HG03442 (cell line): ENCODE data around the gene DCDC2.
"Not testable (repeated sequence)": the region's sequence is repeated elsewhere in the genome, so short reads cannot be mapped to it uniquely, and the experiment has no call there.

Experiments used
- ATAC-seq: cut with Tn5 transposase; IDR thresholded peaks from one replicate; pipeline ENCODE4 v1.9.1; 2021; ENCODE audit warnings: mild to moderate bottlenecking, moderate library complexity; ENCODE audit not compliant: unreplicated experiment

Gene DCDC2

DNA sequence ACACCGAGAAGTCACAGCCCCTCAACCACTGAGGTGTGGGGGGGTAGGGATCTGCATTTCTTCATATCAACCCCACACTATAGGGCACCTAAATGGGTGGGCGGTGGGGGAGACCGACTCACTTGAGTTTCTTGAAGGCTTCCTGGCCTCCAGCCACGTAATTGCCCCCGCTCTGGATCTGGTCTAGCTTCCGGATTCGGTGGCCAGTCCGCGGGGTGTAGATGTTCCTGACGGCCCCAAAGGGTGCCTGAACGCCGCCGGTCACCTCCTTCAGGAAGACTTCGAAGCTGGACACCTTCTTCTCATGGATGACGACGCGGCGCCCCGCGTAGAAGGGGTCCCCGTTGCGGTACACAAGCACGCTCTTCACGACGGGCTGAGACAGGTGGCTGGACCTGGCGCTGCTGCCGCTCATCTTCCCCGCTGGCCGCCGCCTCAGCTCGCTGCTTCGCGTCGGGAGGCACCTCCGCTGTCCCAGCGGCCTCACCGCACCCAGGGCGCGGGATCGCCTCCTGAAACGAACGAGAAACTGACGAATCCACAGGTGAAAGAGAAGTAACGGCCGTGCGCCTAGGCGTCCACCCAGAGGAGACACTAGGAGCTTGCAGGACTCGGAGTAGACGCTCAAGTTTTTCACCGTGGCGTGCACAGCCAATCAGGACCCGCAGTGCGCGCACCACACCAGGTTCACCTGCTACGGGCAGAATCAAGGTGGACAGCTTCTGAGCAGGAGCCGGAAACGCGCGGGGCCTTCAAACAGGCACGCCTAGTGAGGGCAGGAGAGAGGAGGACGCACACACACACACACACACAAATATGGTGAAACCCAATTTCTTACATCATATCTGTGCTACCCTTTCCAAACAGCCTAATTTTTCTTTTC lies at the start of gene DCDC2:
Gene DCDC2 (minus strand): TSS at position 724 of the 883 bp plus-strand sequence. CDS start 309 bp downstream, at position 415.
- ATAC-seq: no peak

DNA sequence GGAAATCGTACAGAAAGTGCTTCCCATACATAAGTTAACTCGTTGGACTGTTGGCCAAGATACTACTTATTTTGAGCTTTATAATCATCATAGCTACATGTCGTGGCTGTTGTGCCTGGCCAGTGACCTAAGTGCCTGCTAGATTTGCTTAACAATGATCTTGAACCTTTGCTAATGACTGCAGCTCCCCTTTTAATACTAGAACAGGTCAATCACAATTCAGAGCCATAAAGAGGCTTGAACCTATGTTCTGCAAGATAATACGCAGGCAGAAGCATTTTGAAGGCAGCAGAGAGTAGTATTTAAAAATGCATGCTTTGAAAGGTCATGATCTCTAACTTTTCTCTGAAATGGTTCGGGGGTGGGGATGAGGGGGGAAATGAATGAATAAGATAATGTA lies 47.4 kb upstream of the DCDC2 start:
- ATAC-seq: no peak

DNA sequence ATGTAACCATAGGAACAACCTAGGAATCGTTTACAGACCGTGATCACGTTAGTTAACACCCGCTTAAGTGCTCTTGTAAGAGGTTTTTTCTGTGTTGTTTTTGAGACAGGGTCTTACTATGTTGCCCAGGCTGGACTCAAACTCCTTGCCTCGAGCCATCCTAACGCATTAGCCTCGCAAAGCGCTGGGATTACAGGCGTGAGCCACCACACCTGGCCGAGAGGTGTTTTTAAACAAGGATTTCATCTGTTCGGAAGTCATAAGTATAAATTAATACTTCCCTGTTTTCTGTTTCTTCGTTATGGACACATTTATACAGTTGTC lies 45.6 kb upstream of the DCDC2 start:
- no peak for ATAC-seq

DNA sequence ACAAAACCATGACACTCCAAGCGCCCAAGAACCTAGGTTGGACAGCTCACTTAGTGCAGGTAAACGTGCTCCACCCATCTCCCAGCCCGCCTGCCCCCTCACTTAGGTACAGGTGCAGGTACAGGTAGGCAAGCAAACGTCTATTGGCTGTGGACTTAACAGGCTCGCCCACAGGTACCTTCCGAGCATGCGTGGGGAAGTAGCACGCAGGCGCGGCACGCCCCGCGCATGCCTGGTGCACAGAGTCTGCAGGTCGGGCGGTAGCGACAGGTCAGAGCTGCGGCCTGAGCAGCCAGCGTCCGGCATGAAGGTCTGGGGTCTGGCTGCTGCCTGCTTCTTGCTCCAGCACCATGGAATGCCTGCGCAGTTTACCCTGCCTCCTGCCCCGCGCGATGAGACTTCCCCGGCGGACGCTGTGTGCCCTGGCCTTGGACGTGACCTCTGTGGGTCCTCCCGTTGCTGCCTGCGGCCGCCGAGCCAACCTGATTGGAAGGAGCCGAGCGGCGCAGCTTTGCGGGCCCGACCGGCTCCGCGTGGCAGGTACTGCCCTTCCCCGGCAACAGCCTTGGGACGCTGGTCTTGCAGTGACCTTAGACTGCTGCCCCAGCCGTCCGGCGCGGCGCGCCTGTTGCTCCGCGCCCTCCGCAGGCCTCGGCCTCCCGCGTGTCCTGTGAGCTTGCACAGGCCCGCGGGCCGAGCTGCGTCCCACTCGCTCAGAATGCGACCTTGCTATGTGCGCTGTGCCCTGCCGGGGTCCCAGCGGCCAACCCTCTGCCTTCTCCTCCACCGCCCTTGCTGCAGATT lies 45.0 kb upstream of the DCDC2 start, which contains the start of gene MRS2:
Gene MRS2 (plus strand): TSS at position 240 of the 804 bp plus-strand sequence. CDS start 111 bp downstream, at position 351.
- ATAC-seq: peak; percentile 96

DNA sequence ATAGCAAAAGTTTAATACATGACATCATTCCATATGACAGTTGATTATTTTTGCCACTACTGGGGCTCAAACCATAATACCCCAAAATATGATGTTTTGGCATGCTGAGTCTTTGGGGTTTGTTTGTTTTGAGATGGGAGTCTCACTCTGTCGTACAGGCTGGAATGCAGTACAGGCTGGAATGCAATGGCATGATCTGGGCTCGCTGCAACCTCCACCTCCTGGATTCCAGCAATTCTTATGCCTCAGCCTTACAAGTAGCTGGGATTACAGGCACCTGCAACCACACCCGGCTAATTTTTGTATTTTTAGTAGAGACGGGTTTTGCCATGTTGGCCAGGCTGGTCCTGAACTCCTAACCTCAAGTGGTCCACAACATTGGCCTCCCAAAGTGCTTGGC lies 43.6 kb upstream of the DCDC2 start:
- ATAC-seq: no peak

DNA sequence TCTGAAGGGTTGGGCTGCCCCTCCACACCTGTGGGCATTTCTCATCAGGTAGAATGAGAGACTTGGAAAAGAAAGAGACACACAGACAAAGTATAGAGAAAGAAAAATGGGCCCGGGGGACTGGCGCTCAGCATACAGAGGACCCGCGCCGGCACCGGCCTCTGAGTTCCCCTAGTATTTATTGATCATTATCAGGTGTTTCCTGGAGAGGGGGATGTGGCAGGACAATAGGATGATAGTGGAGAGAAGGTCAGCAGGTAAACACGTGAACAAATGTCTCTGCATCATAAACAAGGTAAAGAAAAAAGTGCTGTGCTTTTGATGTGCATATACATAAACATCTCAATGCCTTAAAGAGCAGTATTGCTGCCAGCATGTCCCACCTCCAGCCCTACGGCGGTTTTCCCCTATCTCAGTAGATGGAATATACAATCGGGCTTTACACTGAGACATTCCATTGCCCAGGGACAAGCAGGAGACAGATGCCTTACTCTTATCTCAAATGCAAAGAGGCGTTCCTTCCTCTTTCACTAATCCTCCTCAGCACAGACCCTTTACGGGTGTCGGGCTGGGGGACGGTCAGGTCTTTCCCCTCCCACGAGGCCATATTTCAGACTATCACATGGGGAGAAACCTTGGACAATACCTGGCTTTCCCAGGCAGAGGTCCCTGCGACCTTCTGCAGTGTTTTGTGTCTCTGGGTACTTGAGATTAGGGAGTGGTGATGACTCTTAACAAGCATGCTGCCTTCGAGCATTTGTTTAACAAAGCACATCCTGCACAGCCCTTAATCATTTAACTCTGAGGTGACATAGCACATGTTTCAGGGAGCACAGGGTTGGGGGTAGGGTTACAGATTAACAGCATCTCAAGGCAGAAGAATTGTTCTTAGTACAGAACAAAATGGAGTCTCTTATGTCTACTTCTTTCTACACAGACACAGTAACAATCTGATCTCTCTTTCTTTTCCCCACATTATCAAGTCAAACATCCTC lies 42.5 kb upstream of the DCDC2 start:
- not testable (repeated sequence) for ATAC-seq

DNA sequence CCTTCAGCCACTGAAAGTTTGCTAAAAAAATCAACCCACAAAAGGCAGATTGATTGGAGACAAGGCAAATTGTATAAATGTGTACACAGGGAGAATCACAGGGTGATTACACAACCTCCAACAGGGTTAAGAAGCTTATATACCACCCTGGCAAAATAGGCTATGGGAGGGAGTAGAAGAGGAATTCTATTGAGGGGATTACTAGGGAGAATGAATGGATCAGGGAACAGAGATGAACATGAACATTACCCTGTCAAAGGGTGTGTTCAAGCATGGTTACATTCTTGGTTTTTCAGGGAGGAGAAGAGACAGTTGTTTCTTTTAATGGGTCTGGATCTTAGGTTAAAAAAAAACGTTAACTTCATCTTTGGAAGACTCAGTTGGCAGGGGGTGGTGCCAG lies 39.8 kb upstream of the DCDC2 start:
- no peak for ATAC-seq

DNA sequence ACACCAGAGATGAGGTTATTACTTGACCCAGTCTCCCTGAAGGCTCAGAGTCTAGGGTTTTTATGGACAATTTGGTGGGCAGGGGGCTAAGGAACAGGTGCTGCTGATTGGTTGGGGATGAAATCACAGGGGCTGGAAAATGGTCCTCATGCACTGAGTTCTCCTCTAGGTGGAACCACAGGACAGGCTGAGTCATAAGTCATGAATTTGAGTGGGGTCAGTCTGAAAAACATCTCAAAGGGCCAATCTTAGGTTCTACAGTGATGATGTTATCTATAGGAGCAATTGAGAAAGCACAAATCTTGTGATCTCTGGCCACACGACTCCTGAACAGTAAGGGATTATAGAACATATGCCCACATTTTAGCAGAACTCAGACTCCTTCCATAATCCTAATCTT lies 39.0 kb upstream of the DCDC2 start:
- ATAC-seq: no peak

DNA sequence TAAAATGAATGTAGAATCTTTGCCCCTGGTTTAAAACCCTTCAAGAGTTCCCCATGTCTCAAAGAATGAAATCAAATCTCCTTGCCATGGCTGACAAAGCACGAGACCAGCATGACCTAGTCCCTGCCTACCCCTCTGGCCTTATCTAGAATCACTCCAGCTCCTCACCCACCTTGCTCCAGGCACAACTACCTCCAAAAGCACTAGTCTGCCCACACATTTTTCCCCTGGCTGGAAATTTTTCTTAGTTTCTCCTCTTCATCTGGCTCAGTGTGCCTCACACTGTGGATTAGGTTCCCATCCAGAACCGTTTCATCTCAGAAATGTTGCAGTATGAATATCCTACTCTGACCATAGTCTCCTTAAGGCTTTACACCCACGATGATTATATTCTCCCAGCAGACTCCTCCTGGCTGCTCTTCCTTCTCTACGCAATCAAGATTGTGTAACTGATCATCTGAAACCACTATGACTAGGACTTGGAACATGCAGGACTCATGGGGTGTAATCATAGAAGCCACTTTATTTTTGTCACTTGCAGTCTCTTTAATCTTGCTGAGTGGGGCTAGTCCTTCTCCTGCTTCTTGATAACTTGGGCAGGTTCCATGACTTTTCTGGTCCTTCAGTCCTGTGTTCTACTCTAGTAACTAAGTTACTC lies 37.0 kb upstream of the DCDC2 start:
- no peak for ATAC-seq

DNA sequence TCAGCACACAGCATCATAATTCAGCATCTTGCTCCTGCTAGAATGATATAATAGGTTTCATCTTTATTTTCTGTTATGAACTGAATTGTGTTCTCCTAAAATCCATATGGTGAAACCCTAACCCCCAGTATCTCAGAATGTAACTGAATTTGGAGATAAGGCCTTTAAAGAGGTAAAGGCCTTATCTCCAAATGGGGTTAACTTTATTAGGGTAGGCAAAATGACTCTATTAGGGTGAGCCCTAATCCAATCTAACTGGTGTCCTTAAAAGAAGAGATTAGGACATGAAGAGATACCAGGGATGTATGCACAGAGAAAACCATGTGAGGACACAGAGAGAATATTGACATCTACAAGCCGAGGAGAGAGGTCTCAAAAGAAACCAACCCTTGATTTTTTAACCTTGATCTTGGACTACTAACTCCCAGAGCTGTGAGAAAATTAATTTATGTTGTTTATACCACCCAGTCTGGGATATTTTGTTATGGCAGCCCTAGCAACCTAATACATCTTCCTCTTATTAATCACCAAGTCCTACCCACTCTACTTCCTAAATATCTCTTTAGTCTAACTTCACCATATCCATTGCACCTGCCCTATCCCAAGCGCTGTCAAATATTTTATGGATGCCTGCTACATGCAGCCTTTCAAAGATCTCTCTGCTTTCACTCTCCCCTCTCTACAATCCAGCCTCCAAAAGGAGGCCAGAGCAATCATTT lies 36.4 kb upstream of the DCDC2 start:
- ATAC-seq: no peak

DNA sequence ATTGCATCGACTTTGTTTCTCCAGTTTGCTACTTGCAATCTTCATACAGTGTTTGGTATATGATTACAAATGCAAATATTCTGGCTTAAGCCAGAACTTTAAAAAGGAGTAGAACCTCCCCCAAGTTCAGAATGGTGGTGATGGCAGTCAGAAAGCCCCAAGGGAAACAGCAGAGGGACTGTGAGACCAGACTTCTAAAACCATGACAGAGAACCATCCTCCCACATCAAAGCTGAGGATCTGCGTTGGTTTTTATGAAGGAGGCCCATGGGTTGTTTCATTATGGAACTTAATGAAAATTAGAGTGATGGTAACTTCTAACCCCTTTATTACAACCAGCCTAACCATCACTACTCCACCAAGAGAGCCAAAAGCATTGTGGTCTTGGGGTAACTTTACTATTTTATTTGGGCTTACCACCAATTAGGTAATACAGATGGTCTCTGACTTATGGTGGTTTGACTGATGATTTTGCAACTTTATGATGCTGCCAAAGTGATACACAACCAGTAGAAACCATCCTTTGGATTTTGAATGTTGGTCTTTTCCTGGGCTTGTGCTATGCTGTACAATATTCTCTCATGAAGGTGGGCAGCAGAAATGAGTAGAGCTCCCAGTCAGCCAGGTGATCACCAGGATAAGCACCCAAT lies 34.0 kb upstream of the DCDC2 start:
- ATAC-seq: peak; percentile 97

DNA sequence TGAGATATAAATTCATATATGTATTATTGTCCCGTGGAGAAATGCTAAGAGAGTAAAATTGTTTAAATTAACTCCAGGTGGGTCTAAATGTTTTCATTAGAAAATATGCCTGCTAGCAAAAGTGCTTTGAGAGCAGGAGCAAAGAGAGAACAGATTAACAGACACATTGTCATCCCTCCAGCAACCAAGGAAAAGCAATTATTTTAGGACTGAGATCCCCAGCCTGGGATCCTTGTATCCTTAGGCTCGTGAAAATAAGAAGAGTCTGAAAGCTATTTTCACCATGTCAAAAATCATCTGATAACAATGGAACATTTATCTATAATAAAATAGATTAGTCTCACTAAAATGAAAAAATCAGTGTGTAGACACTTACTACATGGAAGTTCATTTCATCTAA lies 33.3 kb upstream of the DCDC2 start:
- ATAC-seq: no peak

DNA sequence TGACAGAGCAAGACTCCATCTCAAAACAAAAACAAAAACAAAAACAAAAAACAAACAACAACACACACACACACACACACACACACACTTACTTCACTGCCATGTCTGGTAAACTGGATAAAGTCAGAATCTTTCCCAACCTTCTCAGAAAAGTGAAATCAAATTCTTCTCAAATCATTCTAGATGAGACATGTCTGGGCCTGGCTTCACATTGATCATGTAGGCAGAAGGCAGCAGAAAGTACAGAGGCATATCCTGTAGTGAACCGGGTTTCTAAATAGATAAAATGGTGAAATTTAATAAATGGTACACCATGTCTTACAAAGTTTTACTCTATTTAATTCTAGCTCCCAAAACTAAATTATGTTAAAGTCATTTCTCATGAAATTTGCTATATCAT lies 30.0 kb upstream of the DCDC2 start:
- ATAC-seq: no peak

DNA sequence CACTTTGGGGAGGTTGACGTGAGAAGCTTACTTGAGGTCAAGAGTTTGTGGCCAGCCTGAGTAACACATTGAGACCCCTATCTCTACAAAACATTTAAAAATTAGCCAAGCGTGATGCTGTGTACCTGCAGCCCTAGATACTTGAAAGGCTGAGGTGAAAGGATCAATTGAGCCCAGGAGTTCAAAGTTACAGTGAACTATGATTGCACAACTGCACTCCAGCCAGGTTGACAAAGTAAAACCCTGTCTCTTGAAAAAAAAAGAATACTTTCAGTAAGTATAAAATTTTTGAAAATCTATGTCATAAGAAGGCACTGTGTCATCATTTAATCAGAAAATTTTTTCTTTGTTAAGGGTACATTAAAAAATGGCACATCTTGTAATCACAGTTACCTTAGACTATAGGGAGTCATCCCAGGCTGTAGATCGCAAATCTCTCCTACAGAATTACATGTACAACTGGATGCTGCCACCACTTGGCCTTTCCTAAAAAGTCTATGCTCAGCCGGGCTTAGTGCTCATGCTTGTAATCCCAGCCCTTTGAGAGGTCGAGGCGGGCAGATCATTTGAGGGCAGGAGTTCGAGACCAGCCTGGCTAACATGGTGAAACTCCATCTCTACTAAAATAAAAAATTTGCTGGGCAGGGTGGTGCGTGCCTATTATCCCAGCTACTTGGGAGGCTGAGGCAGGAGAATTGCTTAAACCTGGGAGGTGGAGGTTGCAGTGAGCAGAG lies 27.8 kb upstream of the DCDC2 start:
- no peak for ATAC-seq

DNA sequence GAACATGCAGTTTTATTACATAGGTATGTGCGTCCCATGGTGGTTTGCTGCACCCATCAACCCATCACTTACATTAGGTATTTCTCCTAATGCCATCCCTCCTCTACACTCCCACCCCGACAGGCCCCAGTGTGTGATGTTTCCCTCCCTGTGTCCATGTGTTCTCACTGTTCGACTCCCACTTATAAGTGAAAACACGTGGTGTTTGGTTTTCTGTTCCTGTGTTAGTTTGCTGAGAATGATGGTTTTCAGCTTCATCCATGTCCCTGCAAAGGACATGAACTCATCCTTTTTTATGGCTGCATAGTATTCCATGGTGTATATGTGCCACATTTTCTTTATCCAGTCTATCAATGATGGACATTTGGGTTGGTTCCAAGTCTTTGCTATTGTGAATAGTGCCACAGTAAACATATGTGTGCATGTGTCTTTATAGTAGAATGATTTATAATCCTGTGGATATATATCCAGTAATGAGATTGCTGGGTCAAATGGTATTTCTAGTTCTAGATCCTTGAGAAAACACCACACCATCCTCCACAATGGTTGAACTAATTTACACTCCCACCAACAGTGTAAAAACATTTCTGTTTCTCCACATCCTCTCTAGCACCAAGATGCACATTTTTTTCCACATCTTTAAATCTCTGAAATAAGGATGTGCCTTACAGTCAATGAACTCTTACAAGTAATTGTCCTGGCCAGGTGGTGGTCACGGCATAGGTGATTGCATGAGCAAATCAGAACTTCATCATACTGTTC lies 26.7 kb upstream of the DCDC2 start:
- not testable (repeated sequence) for ATAC-seq

DNA sequence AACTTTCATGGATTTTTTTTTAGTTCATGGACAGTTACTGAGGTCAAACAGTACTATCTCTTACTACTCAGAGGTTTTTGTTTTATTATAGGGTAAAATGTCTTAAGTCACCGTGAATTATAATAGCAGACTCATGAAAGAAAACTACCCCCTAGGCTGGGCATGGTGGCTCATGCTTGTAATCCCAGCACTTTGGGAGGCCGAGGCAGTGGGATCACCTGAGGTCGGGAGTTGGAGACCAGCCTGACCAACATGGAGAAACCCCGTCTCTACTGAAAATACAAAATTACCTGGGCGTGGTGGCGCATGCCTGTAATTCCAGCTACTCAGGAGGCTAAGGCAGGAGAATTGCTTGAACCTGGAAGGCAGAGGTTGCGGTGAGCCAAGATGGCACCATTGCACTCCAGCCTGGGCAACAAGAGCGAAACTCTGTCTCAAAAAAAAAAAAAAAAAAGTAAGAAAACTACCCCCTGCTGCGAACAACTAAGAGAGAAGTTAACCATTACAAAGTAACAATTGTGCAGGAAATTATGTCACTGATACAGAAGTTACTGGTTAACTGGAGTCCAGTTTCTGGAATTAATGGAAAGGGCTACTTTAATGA lies 25.1 kb upstream of the DCDC2 start:
- not testable (repeated sequence) for ATAC-seq

DNA sequence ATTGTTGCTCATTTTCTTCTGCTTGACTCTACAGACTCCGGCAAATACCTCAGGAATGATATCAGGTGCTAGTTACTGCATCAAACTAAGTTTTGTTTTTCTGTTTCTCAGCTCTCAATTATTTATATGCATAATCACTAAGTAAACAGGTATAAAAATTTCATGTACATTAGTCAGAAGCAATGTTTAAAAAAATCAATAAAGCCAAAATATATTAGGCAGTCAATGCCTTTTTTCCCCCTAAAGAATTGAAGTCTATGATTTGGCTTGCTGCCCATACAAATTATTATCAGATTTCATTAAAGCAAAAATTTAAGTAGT lies 24.3 kb upstream of the DCDC2 start:
- no peak for ATAC-seq
